GM20000 (cell line): ENCODE results near the gene DHH.

Source experiments
- DNase-seq: peaks from one replicate; pipeline ENCODE4 v3.0.0; 2012; ENCODE audit warnings: low spot score
- CTCF ChIP-seq: IDR thresholded peaks from 2 replicates; pipeline ENCODE4 v1.5.1; 2012; ENCODE audit warnings: mild to moderate bottlenecking, control low read depth; ENCODE audit errors: extremely low read depth, missing control alignments

The DHH gene

GRCh38 chr12:49104822-49105221 lies 10.2 kb upstream of the DHH start:
- DNase-seq = no peak
- no peak for TF ChIP-seq CTCF

DNA sequence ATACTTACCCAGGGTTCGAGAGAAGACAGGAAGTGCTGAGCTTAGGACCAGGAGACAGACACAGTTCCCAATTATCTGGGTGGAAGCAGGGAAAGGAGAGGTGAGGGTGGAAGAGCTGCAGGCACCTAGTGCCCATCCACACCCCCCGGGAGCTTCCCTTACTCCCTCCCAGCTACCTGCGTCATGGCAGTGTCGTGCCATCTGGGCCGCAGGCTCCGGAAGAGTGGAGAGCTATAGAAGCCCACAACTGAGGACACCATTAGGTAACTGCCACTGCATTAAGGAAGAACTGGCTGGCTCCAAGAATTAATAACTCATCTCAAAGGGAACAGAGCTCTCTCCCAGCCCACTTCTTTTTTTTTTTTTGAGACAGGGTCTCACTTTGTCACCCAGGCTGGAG lies 5.8 kb upstream of the DHH start:
- no peak for TF ChIP-seq CTCF
- DNase-seq = no peak

DNA sequence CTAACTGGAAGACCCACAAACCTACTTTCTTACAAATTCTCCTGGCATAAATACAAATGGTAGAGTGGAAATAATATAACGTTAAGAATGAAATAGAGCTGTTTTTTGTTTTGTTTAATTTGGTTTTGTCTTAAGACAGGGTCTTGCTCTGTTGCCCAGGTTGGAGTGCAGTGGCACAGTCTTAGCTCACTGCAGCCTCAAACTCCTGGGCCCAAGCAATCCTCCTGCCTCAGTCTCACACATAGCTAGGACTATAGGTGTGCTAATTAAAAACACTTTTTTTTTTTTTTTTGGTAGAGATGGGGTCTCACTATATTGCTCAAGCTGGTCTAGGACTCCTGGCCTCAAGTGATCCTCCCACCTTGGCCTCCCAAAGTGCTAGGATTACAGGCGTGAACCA lies 4.1 kb upstream of the DHH start:
- TF ChIP-seq CTCF = no peak
- no peak for DNase-seq

- peak; percentile 76 for DNase-seq
- peak; percentile 79 for TF ChIP-seq CTCF
These were observed 3.4 kb upstream of the DHH start for GRCh38 chr12:49098035-49098451.

- no peak for TF ChIP-seq CTCF
These were observed 2.8 kb upstream of the DHH start for GRCh38 chr12:49097381-49097780.

DNA sequence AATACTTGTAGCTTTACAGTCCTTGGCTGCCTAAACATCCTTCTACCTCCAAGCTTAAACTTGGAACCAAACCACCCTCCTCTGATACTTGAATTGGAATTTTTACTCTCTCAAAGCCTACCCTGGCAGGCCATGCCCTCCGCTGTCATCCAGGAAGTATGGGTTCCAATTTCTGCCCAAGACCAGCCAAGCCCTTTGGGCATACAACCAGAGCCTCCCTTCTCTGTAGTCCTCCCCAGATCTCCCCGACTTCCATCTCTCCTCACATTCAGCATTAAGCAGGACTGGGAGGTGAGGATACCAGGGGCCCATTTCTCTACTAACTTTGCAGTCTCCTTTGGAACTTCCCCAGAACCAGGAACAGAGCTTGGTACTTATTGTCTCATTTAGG lies 369 bp upstream of the DHH start:
- no peak for DNase-seq
- TF ChIP-seq CTCF = no peak

More at GRCh38 chr12:49097381-49097780, 2.8 kb upstream of the DHH start:
- no peak for DNase-seq

DNA sequence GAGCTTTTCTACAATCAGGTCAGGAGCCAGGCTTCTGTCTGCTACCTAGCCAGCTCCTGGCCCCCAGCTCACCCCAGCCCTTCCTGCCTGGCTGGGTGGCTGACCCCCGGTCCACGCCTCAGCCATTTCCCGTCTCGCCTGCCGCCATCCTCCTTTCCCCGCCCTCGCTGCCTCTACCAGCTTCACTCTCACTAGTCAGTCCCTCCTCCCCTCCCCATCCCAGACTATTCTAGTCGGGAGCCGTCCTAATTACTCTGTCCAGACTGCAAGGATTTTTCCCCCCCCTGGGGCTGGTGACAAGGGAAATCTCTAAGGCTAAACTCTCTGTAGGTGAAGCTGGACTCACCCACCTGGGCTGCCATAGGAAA lies 825 bp downstream of the DHH start:
- no peak for DNase-seq
- no peak for TF ChIP-seq CTCF
